Activated CD8-positive, alpha-beta memory T cell treated with anti-CD3 and anti-CD28 coated beads for 24 hours (primary cell): ENCODE results near the gene GEMIN5.

Experiments used
- DNase-seq: peaks from one replicate; pipeline ENCODE4 v3.0.0-alpha.2; 2020

The GEMIN5 gene

DNA sequence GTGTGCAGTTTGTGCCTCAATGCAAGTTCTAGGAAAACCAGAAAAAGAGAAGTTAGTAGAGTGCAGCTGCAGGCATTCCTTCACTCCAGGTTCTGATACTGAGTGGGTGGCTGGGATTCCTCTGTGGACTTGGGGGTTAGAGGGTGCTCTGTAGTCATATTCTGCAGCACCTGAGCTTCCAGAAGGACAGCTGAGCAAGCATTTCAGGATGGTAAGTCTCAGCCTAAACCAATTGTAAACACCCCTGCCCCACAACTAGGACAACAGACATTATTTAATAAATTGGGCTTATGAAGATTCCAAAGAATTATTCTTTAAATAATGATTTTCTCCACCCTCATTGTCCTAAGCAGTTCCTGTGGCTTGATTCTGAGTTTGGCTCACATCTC is 96.7 kb downstream of the GEMIN5 start:
- DNase-seq, result no peak

DNA sequence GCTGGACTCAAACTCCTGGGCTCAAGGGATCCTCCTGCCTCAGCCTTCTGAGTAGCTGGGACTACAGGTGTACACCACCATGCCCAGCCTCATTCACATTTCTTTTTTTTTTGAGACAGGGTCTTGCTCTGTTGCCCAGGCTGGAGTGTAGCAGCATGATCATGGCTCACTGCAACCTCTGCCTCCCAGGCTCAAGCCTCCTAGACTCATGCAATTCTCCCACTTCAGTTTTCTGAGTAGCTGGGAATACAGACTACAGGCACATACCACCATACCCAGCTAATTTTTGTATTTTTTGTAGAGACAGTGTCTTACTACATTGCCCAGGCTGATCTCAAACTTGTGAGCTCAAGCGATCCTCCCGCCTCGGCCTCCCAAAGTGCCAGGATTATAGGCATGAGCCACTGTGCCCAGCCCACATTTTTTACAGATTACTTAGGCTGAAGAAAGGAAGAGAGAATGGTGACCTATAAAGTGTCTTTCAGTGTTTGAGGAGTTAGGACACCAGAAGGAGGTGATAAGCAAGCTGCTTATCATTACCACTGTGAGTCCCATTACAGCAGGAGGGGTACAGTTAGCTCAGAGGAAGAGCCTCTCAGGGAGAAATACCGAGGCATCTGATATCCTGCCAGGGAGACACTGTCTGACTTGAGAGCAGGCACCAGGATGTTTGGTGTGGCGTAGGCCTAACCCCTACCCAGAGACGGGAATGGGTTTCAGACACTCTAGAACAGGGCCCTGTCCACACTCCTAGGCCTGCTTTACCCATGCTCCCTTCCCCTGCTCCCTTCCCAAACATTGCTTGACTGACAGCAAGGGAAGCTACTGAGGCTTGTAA is 97.4 kb downstream of the GEMIN5 start:
- DNase-seq, result no peak
